Liver (tissue), 9 donors: ENCODE results near the gene DPP4. TPM values are rescaled to one million over a fixed set of nuclear protein-coding genes. Genes with fewer than 3 reads are reported as not detected.

Experiments used
- DNase-seq: peaks from one replicate; pipeline ENCODE4 v3.0.0-alpha.2; 2017; ENCODE audit warnings: low spot score
- H3K27ac ChIP-seq, 2 donors: one replicate each; pipeline ENCODE4 v1.7.0; 2013; ENCODE audit warnings: inconsistent platforms in 2 of 2, low read length in 2 of 2, control low read depth in 1 of 2, low read depth in 1 of 2, mild to moderate bottlenecking in 1 of 2
- H3K27me3 ChIP-seq, 4 donors: one replicate each; pipeline versions ENCODE4 v1.6.1 to v1.7.0; 2013; ENCODE audit warnings: low read length in 3 of 4, inconsistent platforms in 1 of 4, mild to moderate bottlenecking in 1 of 4, moderate library complexity in 1 of 4; ENCODE audit not compliant: control insufficient read depth in 4 of 4, insufficient read depth in 4 of 4
- H3K36me3 ChIP-seq, 4 donors: one replicate each; pipeline versions ENCODE4 v1.6.1 to v1.7.0; 2013; ENCODE audit warnings: low read length in 3 of 4, mild to moderate bottlenecking in 3 of 4, low read depth in 1 of 4, moderate library complexity in 1 of 4; ENCODE audit not compliant: control insufficient read depth in 4 of 4, insufficient read depth in 3 of 4
- H3K4me1 ChIP-seq, 4 donors: one replicate each; pipeline versions ENCODE4 v1.6.1 to v1.7.0; 2013; ENCODE audit warnings: low read length in 3 of 4, mild to moderate bottlenecking in 3 of 4, moderate library complexity in 1 of 4; ENCODE audit not compliant: control insufficient read depth in 4 of 4, insufficient read depth in 4 of 4
- H3K4me3 ChIP-seq, 3 donors: one replicate each; pipeline versions ENCODE4 v1.6.1 to v1.7.0; 2013; ENCODE audit warnings: low read length in 3 of 3, control low read depth in 1 of 3, low read depth in 1 of 3, mild to moderate bottlenecking in 1 of 3
- H3K9ac ChIP-seq, 2 donors: one replicate each; pipeline ENCODE4 v1.7.0; 2013; ENCODE audit warnings: low read length in 2 of 2, mild to moderate bottlenecking in 2 of 2, moderate library complexity in 2 of 2, control low read depth in 1 of 2, low read depth in 1 of 2
- H3K9me3 ChIP-seq, 4 donors: one replicate each; pipeline versions ENCODE4 v1.6.1 to v1.7.0; 2013; ENCODE audit warnings: low read length in 3 of 4; ENCODE audit not compliant: control insufficient read depth in 4 of 4
- EGR1 ChIP-seq, 2 donors: IDR thresholded peaks; 2 replicates each; pipeline ENCODE4 v1.6.1; 2016 to 2018; ENCODE audit warnings: antibody characterized with exemption in 2 of 2, low read depth in 2 of 2
- FOXA1 ChIP-seq: IDR thresholded peaks from 2 replicates; pipeline ENCODE4 v1.6.1; 2016; ENCODE audit warnings: antibody characterized with exemption
- FOXA2 ChIP-seq: IDR thresholded peaks from 2 replicates; pipeline ENCODE4 v1.6.1; 2016; ENCODE audit warnings: antibody characterized with exemption
- GABPA ChIP-seq, 2 donors: IDR thresholded peaks in 1 of 2; conservative IDR thresholded peaks in 1 of 2; 2 replicates each; pipeline ENCODE4 v1.6.1; 2016; ENCODE audit warnings: antibody characterized with exemption in 2 of 2, mild to moderate bottlenecking in 1 of 2, moderate library complexity in 1 of 2
- HNF4A ChIP-seq, 2 donors: conservative IDR thresholded peaks; 2 replicates each; pipeline ENCODE4 v1.6.1; 2016; ENCODE audit warnings: antibody characterized with exemption in 2 of 2, mild to moderate bottlenecking in 2 of 2
- HNF4G ChIP-seq: IDR thresholded peaks from 2 replicates; pipeline ENCODE4 v1.6.1; 2016; ENCODE audit warnings: antibody characterized with exemption
- JUND ChIP-seq, 2 donors: IDR thresholded peaks; 2 replicates each; pipeline ENCODE4 v1.6.1; 2016; ENCODE audit warnings: antibody characterized with exemption in 2 of 2
- NR2F2 ChIP-seq: IDR thresholded peaks from 2 replicates; pipeline ENCODE4 v1.6.1; 2016; ENCODE audit warnings: antibody characterized with exemption
- RAD21 ChIP-seq, 2 donors: IDR thresholded peaks; 2 replicates each; pipeline ENCODE4 v1.6.1; 2016; ENCODE audit warnings: antibody characterized with exemption in 2 of 2, mild to moderate bottlenecking in 2 of 2
- RXRA ChIP-seq, 2 donors: IDR thresholded peaks; 2 replicates each; pipeline ENCODE4 v1.6.1; 2017 to 2018; ENCODE audit warnings: antibody characterized with exemption in 2 of 2, mild to moderate bottlenecking in 1 of 2
- SP1 ChIP-seq: IDR thresholded peaks from 2 replicates; pipeline ENCODE4 v1.6.1; 2018; ENCODE audit warnings: antibody characterized with exemption, mild to moderate bottlenecking
- TAF1 ChIP-seq: conservative IDR thresholded peaks from 2 replicates; pipeline ENCODE4 v1.6.1; 2016; ENCODE audit warnings: antibody characterized with exemption, mild to moderate bottlenecking
- WGBS: extraction: QIAGEN DNeasy Blood & Tissue Kit; methylation state at CpG from one replicate; pipeline ENCODE4 v1.1.7; 2013; 5-methylcytosine and 5-hydroxymethylcytosine counted together
- polyA plus RNA-seq, 2 donors: library from polyadenylated mRNA; stranded (reverse) in 1 of 2; unstranded in 1 of 2; fragments of 200-250 nt in 1 of 2; fragments of >200 nt in 1 of 2; fragmentation: Nextera tagmentation in 1 of 2; extraction: Ambion mirVana in 1 of 2; gene quantifications; one replicate each; pipeline versions ENCODE4 v1.2.1 to v1.2.3, GENCODE V29; 2013 to 2015
- total RNA-seq, 2 donors: library from RNA; depleted of rRNA; stranded (reverse); fragments of >200 nt; gene quantifications; one replicate each; pipeline ENCODE4 v1.2.3, GENCODE V29; 2014
- TF ChIP-seq, protein P1 (sequence below): IDR thresholded peaks from 2 replicates; pipeline ENCODE4 v1.6.1; 2016; ENCODE audit warnings: antibody characterized with exemption
- TF ChIP-seq, protein P2 (sequence below): IDR thresholded peaks from 2 replicates; pipeline ENCODE4 v1.6.1; 2016; ENCODE audit warnings: antibody characterized with exemption
- TF ChIP-seq, protein P3 (sequence below): IDR thresholded peaks from 2 replicates; pipeline ENCODE4 v1.6.1; 2016; ENCODE audit warnings: antibody characterized with exemption, mild to moderate bottlenecking
- TF ChIP-seq, protein P4 (sequence below): fragments of 150-350 bp; IDR thresholded peaks from 2 replicates; pipeline ENCODE4 v1.5.1; 2017; ENCODE audit warnings: improper control_type of control experiment, low read depth, low read length; ENCODE audit not compliant: missing input control
- TF ChIP-seq, protein P5 (sequence below): IDR thresholded peaks from 2 replicates; pipeline ENCODE4 v1.6.1; 2016; ENCODE audit warnings: antibody characterized with exemption
- donor health status: healthy.
- donor health status: healthy.
- donor health status: healthy.
- donor health status: healthy.
- donor health status: healthy.

The DPP4 gene
- total and polyA plus RNA-seq, 4 donors: 9.6 to 30.1 (median 13.5) TPM

DNA sequence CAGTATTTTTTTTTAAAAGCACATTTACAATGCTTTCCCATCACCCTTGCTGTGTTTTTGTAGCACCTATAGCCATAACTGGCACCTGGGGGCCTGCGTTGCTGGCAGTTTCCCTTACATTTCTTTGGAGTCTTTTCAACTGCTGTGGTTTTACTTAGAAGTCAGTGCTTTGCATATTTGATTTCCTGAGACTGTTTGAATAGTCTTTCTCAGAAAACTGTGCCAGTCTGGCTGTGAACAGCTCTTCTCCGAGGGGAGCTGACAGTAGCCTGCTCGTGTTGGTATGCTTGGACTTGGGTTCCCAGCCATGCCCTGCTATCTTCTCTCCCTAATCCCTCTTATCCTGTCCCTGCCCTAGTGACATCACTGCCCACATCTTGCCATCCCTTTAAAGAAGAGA lies 81.5 kb downstream of the DPP4 start:
- WGBS: 79% methylated on average over 3 of the region's 3 CpGs
- TF ChIP-seq RAD21 (IDR thresholded peaks at IDR 0.05): no peak
- TF ChIP-seq SP1: no peak
- no peak for TF ChIP-seq HNF4G
- no peak for TF ChIP-seq GABPA (IDR thresholded peaks at IDR 0.05 in 1 of 2, conservative IDR thresholded peaks at IDR 0.05 in 1 of 2)
- TF ChIP-seq, protein P1, sequence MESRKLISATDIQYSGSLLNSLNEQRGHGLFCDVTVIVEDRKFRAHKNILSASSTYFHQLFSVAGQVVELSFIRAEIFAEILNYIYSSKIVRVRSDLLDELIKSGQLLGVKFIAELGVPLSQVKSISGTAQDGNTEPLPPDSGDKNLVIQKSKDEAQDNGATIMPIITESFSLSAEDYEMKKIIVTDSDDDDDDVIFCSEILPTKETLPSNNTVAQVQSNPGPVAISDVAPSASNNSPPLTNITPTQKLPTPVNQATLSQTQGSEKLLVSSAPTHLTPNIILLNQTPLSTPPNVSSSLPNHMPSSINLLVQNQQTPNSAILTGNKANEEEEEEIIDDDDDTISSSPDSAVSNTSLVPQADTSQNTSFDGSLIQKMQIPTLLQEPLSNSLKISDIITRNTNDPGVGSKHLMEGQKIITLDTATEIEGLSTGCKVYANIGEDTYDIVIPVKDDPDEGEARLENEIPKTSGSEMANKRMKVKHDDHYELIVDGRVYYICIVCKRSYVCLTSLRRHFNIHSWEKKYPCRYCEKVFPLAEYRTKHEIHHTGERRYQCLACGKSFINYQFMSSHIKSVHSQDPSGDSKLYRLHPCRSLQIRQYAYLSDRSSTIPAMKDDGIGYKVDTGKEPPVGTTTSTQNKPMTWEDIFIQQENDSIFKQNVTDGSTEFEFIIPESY: no peak
- TF ChIP-seq, protein P2, sequence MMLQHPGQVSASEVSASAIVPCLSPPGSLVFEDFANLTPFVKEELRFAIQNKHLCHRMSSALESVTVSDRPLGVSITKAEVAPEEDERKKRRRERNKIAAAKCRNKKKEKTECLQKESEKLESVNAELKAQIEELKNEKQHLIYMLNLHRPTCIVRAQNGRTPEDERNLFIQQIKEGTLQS: no peak
- TF ChIP-seq, protein P3, sequence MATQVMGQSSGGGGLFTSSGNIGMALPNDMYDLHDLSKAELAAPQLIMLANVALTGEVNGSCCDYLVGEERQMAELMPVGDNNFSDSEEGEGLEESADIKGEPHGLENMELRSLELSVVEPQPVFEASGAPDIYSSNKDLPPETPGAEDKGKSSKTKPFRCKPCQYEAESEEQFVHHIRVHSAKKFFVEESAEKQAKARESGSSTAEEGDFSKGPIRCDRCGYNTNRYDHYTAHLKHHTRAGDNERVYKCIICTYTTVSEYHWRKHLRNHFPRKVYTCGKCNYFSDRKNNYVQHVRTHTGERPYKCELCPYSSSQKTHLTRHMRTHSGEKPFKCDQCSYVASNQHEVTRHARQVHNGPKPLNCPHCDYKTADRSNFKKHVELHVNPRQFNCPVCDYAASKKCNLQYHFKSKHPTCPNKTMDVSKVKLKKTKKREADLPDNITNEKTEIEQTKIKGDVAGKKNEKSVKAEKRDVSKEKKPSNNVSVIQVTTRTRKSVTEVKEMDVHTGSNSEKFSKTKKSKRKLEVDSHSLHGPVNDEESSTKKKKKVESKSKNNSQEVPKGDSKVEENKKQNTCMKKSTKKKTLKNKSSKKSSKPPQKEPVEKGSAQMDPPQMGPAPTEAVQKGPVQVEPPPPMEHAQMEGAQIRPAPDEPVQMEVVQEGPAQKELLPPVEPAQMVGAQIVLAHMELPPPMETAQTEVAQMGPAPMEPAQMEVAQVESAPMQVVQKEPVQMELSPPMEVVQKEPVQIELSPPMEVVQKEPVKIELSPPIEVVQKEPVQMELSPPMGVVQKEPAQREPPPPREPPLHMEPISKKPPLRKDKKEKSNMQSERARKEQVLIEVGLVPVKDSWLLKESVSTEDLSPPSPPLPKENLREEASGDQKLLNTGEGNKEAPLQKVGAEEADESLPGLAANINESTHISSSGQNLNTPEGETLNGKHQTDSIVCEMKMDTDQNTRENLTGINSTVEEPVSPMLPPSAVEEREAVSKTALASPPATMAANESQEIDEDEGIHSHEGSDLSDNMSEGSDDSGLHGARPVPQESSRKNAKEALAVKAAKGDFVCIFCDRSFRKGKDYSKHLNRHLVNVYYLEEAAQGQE: no peak
- no peak for TF ChIP-seq FOXA1
- no peak for TF ChIP-seq TAF1
- TF ChIP-seq, protein P4, sequence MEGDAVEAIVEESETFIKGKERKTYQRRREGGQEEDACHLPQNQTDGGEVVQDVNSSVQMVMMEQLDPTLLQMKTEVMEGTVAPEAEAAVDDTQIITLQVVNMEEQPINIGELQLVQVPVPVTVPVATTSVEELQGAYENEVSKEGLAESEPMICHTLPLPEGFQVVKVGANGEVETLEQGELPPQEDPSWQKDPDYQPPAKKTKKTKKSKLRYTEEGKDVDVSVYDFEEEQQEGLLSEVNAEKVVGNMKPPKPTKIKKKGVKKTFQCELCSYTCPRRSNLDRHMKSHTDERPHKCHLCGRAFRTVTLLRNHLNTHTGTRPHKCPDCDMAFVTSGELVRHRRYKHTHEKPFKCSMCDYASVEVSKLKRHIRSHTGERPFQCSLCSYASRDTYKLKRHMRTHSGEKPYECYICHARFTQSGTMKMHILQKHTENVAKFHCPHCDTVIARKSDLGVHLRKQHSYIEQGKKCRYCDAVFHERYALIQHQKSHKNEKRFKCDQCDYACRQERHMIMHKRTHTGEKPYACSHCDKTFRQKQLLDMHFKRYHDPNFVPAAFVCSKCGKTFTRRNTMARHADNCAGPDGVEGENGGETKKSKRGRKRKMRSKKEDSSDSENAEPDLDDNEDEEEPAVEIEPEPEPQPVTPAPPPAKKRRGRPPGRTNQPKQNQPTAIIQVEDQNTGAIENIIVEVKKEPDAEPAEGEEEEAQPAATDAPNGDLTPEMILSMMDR: no peak
- no peak for TF ChIP-seq JUND (IDR thresholded peaks at IDR 0.05)
- TF ChIP-seq HNF4A (conservative IDR thresholded peaks at IDR 0.05): no peak
- no peak for TF ChIP-seq EGR1 (IDR thresholded peaks at IDR 0.05; ENCODE audit: low read depth in 2 of 2)
- no peak for TF ChIP-seq FOXA2
- TF ChIP-seq NR2F2: no peak
- peak overlapping the region in 1 of 2 donors; percentile 19 for H3K9ac ChIP-seq

DNA sequence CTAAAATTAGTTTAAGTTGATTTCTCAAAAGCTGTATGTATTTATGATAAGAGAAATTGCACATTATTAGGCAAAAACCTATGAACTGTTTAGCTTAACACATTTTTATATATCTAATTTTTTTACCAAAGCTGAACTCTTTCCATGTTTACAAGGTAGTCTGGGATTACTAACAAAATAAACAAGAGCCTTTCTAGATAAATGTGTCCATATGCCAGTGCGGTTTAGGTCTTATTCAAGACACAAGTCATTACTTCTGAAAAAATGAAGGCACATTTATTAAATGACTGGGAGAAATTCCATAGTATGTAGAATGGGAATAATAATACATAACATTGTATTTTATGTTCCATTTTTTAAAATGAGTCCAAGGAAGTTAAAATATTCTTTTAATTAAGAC lies 82.0 kb downstream of the DPP4 start:
- Histone ChIP-seq H3K27me3 (no peaks in the 10 kb centered on the region), H3K9ac (no peak overlapping the region), H3K9me3 (no peaks in the 10 kb centered on the region), H3K36me3 (peaks cover 0 to 2% (median under 1%) of the 10 kb centered on the region in 4 donors), H3K4me3 (no peak overlapping the region), H3K4me1 (peaks cover 0 to 3% (median 0%) of the 10 kb centered on the region in 4 donors), H3K27ac (no peak overlapping the region)
- WGBS: 86% methylated on average over 1 of the region's 1 CpG
- TF ChIP-seq, protein P3: no peak
- TF ChIP-seq, protein P5, sequence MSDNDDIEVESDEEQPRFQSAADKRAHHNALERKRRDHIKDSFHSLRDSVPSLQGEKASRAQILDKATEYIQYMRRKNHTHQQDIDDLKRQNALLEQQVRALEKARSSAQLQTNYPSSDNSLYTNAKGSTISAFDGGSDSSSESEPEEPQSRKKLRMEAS: no peak
- no peak for TF ChIP-seq RAD21 (IDR thresholded peaks at IDR 0.05)
- TF ChIP-seq FOXA2: no peak
- no peak for TF ChIP-seq HNF4G
- TF ChIP-seq RXRA (IDR thresholded peaks at IDR 0.05): no peak
- TF ChIP-seq SP1: no peak
- TF ChIP-seq, protein P2: no peak
- no peak for DNase-seq

More for the DNA sequence above, 81.5 kb downstream of the DPP4 start:
- Histone ChIP-seq H3K27ac (no peak overlapping the region), H3K4me3 (no peak overlapping the region), H3K4me1 (peaks cover 0 to 3% (median 0%) of the 10 kb centered on the region in 4 donors), H3K36me3 (peaks cover 0 to 2% (median under 1%) of the 10 kb centered on the region in 4 donors), H3K27me3 (no peaks in the 10 kb centered on the region), H3K9me3 (no peaks in the 10 kb centered on the region)
- DNase-seq: no peak
